HepG2 (cell line): ENCODE measurements around the gene CHN2. TPM values are rescaled to one million over a fixed set of nuclear protein-coding genes. Genes with fewer than 3 reads are reported as not detected.

ENCODE experiments used
- ARID2 ChIP-seq: sonication (generic); formaldehyde crosslinking; IDR thresholded peaks from 2 replicates; pipeline ENCODE4 v1.8.1; 2022; ENCODE audit warnings: mild to moderate bottlenecking, missing genetic modification reagents, borderline replicate concordance
- BORCS8-MEF2B ChIP-seq: sonication (generic); formaldehyde crosslinking; IDR thresholded peaks from 2 replicates; pipeline ENCODE4 v1.8.0; 2022; ENCODE audit warnings: mild to moderate bottlenecking, missing genetic modification reagents
- GATA4 ChIP-seq: sonication (generic); IDR thresholded peaks from 2 replicates; pipeline ENCODE4 v1.6.1; 2016; ENCODE audit warnings: antibody characterized with exemption, low read depth, borderline replicate concordance
- HMG20B ChIP-seq: conservative IDR thresholded peaks from 2 replicates; pipeline ENCODE4 v1.6.1; 2016; ENCODE audit warnings: missing genetic modification reagents, missing compliant biosample characterization
- HNF4A ChIP-seq: sonication (generic); formaldehyde crosslinking; IDR thresholded peaks from 2 replicates; pipeline ENCODE4 v1.4.0; 2020; ENCODE audit warnings: missing genetic modification reagents
- IKZF1 ChIP-seq: fragments of 450-650 bp; IDR thresholded peaks from 2 replicates; pipeline ENCODE4 v1.7.1; 2016
- MAFG ChIP-seq: sonication (generic); formaldehyde crosslinking; IDR thresholded peaks from 2 replicates; pipeline ENCODE4 v1.5.1; 2020; ENCODE audit warnings: mild to moderate bottlenecking, missing genetic modification reagents
- MED13 ChIP-seq: sonication (generic); formaldehyde crosslinking; IDR thresholded peaks from 2 replicates; pipeline ENCODE4 v1.5.0; 2020; ENCODE audit warnings: missing genetic modification reagents
- MTF2 ChIP-seq: sonication (generic); formaldehyde crosslinking; IDR thresholded peaks from 2 replicates; pipeline ENCODE4 v1.5.0; 2020; ENCODE audit warnings: missing genetic modification reagents, borderline replicate concordance
- MXD4 ChIP-seq: IDR thresholded peaks from 2 replicates; pipeline ENCODE4 v1.6.1; 2016; ENCODE audit warnings: mild to moderate bottlenecking, missing biosample characterization, missing genetic modification reagents
- NCOR1 ChIP-seq: fragments of 200-600 bp; sonication (generic); IDR thresholded peaks from 2 replicates; pipeline ENCODE4 v1.7.0; 2017; ENCODE audit warnings: antibody characterized with exemption, low read length, borderline replicate concordance
- PHF5A ChIP-seq: IDR thresholded peaks from one replicate; pipeline ENCODE4 v1.6.1; 2018; ENCODE audit warnings: low read depth, missing genetic modification reagents; ENCODE audit not compliant: unreplicated experiment
- RFXAP ChIP-seq: sonication (generic); formaldehyde crosslinking; IDR thresholded peaks from 2 replicates; pipeline ENCODE4 v1.4.0; 2020; ENCODE audit warnings: missing genetic modification reagents, borderline replicate concordance
- RORA ChIP-seq: sonication (generic); formaldehyde crosslinking; IDR thresholded peaks from 2 replicates; pipeline ENCODE4 v1.5.0; 2020; ENCODE audit warnings: mild to moderate bottlenecking, missing genetic modification reagents, moderate library complexity
- SOX13 ChIP-seq, 3 experiments: fragments of 450-650 bp in 1 of 3; sonication (generic) in 1 of 3; formaldehyde crosslinking in 1 of 3; IDR thresholded peaks in 2 of 3; conservative IDR thresholded peaks in 1 of 3; 2 replicates each; pipeline versions ENCODE4 v1.5.0 to v1.6.1; 2016 to 2020; ENCODE audit warnings: antibody characterized with exemption in 1 of 3, mild to moderate bottlenecking in 1 of 3, missing compliant biosample characterization in 1 of 3, missing genetic modification reagents in 1 of 3, moderate library complexity in 1 of 3
- TMF1 ChIP-seq: sonication (generic); formaldehyde crosslinking; IDR thresholded peaks from 2 replicates; pipeline ENCODE4 v1.8.1; 2022; ENCODE audit warnings: low read depth, missing genetic modification reagents
- ZFAT ChIP-seq: sonication (generic); formaldehyde crosslinking; conservative IDR thresholded peaks from 2 replicates; pipeline ENCODE4 v1.8.1; 2023; ENCODE audit warnings: missing genetic modification reagents, inconsistent platforms
- ZNF160 ChIP-seq: sonication (generic); formaldehyde crosslinking; IDR thresholded peaks from 2 replicates; pipeline ENCODE4 v1.8.0; 2022; ENCODE audit warnings: mild to moderate bottlenecking, inconsistent platforms, missing genetic modification reagents
- ZNF326 ChIP-seq: sonication (generic); formaldehyde crosslinking; IDR thresholded peaks from 2 replicates; pipeline ENCODE4 v1.4.0; 2020; ENCODE audit warnings: missing genetic modification reagents, borderline replicate concordance
- ZNF562 ChIP-seq: sonication (generic); formaldehyde crosslinking; IDR thresholded peaks from 2 replicates; pipeline ENCODE4 v1.8.0; 2022; ENCODE audit warnings: missing genetic modification reagents, borderline replicate concordance
- ZNF816 ChIP-seq: sonication (generic); formaldehyde crosslinking; IDR thresholded peaks from 2 replicates; pipeline ENCODE4 v1.8.0; 2022; ENCODE audit warnings: missing genetic modification reagents, mild to moderate bottlenecking, borderline replicate concordance
- ZNF879 ChIP-seq: sonication (generic); formaldehyde crosslinking; IDR thresholded peaks from 2 replicates; pipeline ENCODE4 v1.8.1; 2023; ENCODE audit warnings: missing genetic modification reagents
- polyA plus RNA-seq, 8 experiments: library from polyadenylated mRNA; depleted of rRNA in 3 of 8; stranded (reverse) in 7 of 8; unstranded in 1 of 8; fragments of >200 nt; fragmentation: Illumina TruSeq in 4 of 8; extraction: Trizol in 4 of 8; gene quantifications; 2 replicates each; pipeline versions ENCODE4 v1.2.1 to v1.2.3, GENCODE V29; 2011 to 2016; ENCODE audit warnings: low read depth in 4 of 8, missing spikeins in 1 of 8, mixed read lengths in 1 of 8; ENCODE audit not compliant: insufficient read depth in 1 of 8
- total RNA-seq, 5 experiments: library from RNA; depleted of rRNA; stranded (reverse); fragments of >200 nt; fragmentation: Illumina TruSeq; extraction: Trizol; gene quantifications; 2 replicates each; pipeline ENCODE4 v1.2.3, GENCODE V29; 2016; ENCODE audit warnings: low read depth in 1 of 5
- TF ChIP-seq, protein P1 (sequence below): sonication (generic); formaldehyde crosslinking; IDR thresholded peaks from 2 replicates; pipeline ENCODE4 v1.8.0; 2022; ENCODE audit warnings: missing genetic modification reagents, mild to moderate bottlenecking, moderate library complexity, borderline replicate concordance
- TF ChIP-seq, protein P2 (sequence below): fragments of 450-650 bp; IDR thresholded peaks from 2 replicates; pipeline ENCODE4 v1.6.1; 2016
- TF ChIP-seq, protein P3 (sequence below): IDR thresholded peaks from 2 replicates; pipeline ENCODE4 v1.6.1; 2016; ENCODE audit warnings: control low read depth

The CHN2 gene
- total and polyA plus RNA-seq, 2 of the 13 experiments (the other 11 are each of a cell fraction or from before 2014, with no cell fraction given), result 23.5 to 30.5 TPM

DNA sequence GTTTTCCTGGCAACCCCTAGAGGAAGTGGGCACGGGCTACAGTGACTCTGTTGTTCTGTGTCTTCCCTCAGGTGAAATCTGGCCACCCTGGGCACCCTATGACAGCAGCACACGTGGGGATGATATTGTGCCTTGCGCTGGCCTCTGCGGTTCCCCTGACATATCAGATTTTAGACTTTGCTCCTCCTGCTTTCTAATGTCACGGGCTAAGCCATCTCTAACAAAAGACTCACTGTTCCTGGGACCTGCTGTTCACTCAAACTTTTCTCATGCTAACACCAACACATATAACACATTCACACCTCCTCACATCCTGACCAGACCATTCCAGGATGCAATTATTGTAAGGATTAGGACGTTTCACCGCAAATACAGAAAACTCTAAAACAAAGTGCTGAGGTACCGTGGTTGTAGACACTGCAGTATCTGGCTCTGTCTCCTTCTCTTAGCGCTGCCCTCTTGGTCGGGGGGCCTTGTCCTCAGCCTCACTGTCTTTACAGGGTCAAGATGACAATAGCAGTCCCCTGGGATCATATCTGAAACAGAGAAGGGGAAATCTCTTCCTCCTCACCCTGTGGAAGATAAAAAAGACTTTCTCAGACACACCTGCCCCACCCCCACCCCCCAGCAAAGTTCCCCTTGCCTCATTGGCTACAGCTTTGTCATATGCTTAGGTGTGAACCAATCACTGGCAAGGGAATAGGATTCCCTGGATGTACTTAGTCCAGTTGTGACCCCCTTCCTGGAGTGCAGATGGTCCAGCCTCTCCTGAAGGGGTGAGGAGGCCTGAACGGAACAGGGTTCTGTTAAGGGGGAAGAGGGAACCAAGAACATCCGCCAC is 14.1 kb downstream of the CHN2 start (continued):
- TF ChIP-seq, protein P1, sequence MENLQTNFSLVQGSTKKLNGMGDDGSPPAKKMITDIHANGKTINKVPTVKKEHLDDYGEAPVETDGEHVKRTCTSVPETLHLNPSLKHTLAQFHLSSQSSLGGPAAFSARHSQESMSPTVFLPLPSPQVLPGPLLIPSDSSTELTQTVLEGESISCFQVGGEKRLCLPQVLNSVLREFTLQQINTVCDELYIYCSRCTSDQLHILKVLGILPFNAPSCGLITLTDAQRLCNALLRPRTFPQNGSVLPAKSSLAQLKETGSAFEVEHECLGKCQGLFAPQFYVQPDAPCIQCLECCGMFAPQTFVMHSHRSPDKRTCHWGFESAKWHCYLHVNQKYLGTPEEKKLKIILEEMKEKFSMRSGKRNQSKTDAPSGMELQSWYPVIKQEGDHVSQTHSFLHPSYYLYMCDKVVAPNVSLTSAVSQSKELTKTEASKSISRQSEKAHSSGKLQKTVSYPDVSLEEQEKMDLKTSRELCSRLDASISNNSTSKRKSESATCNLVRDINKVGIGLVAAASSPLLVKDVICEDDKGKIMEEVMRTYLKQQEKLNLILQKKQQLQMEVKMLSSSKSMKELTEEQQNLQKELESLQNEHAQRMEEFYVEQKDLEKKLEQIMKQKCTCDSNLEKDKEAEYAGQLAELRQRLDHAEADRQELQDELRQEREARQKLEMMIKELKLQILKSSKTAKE (CRISPR knock-in tag), result no peak
- TF ChIP-seq IKZF1 (no peak), SOX13 (IDR thresholded peaks at IDR 0.05) (peak; percentile 77), SOX13 (CRISPR knock-in tag; conservative IDR thresholded peaks at IDR 0.05 in 1 of 2, IDR thresholded peaks at IDR 0.05 in 1 of 2) (peak in 1 of 2 experiments; percentile 95; a peak in 2 of 4 replicates), HNF4A (peak; percentile 90), ARID2 (CRISPR knock-in tag) (0 out of 2 replicates have a peak, but pooled peaks have one; percentile 43), RORA (no peak), ZFAT (CRISPR knock-in tag) (no peak), MXD4 (CRISPR knock-in tag) (peak; percentile 99), MTF2 (CRISPR knock-in tag) (no peak), MAFG (no peak), BORCS8-MEF2B (CRISPR knock-in tag) (0 out of 2 replicates have a peak, but pooled peaks have one; percentile 22), ZNF326 (CRISPR knock-in tag) (no peak), NCOR1 (peak; percentile 89; the same call in 1 of the 2 replicates), PHF5A (CRISPR knock-in tag) (peak; percentile 51), ZNF816 (CRISPR knock-in tag) (no peak; the same call in 1 of the 2 replicates), ZNF562 (no peak), MED13 (CRISPR knock-in tag) (no peak), HMG20B (CRISPR knock-in tag) (no peak; the same call in 1 of the 2 replicates), ZNF160 (CRISPR knock-in tag) (no peak), ZNF879 (CRISPR knock-in tag) (no peak), RFXAP (CRISPR knock-in tag) (no peak), GATA4 (peak; percentile 42; the same call in 1 of the 2 replicates), TMF1 (no peak)
- TF ChIP-seq, protein P2, sequence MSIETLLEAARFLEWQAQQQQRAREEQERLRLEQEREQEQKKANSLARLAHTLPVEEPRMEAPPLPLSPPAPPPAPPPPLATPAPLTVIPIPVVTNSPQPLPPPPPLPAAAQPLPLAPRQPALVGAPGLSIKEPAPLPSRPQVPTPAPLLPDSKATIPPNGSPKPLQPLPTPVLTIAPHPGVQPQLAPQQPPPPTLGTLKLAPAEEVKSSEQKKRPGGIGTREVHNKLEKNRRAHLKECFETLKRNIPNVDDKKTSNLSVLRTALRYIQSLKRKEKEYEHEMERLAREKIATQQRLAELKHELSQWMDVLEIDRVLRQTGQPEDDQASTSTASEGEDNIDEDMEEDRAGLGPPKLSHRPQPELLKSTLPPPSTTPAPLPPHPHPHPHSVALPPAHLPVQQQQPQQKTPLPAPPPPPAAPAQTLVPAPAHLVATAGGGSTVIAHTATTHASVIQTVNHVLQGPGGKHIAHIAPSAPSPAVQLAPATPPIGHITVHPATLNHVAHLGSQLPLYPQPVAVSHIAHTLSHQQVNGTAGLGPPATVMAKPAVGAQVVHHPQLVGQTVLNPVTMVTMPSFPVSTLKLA, result peak; percentile 99
- TF ChIP-seq, protein P3, sequence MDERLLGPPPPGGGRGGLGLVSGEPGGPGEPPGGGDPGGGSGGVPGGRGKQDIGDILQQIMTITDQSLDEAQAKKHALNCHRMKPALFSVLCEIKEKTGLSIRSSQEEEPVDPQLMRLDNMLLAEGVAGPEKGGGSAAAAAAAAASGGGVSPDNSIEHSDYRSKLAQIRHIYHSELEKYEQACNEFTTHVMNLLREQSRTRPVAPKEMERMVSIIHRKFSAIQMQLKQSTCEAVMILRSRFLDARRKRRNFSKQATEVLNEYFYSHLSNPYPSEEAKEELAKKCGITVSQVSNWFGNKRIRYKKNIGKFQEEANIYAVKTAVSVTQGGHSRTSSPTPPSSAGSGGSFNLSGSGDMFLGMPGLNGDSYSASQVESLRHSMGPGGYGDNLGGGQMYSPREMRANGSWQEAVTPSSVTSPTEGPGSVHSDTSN (CRISPR knock-in tag), result no peak
